Loucy (cell line): ENCODE measurements around the gene INTS1.

Source experiments
- CTCF ChIP-seq: fragments of 200-600 bp; sonication (generic); conservative IDR thresholded peaks from 2 replicates; pipeline ENCODE4 v1.5.1; 2014; ENCODE audit warnings: mild to moderate bottlenecking, antibody characterized with exemption, low read length
- EZH2phosphoT487 ChIP-seq: fragments of 200-600 bp; IDR thresholded peaks from 2 replicates; pipeline ENCODE4 v1.6.1; 2018; ENCODE audit warnings: antibody characterized with exemption, mild to moderate bottlenecking, moderate library complexity, borderline replicate concordance

- TF ChIP-seq CTCF (no peak), EZH2phosphoT487 (no peak)
These were observed 4.0 kb downstream of the INTS1 start for GRCh38 chr7:1500064-1500807.
